ENCODE data around the gene TTC34.

Gene TTC34

DNA sequence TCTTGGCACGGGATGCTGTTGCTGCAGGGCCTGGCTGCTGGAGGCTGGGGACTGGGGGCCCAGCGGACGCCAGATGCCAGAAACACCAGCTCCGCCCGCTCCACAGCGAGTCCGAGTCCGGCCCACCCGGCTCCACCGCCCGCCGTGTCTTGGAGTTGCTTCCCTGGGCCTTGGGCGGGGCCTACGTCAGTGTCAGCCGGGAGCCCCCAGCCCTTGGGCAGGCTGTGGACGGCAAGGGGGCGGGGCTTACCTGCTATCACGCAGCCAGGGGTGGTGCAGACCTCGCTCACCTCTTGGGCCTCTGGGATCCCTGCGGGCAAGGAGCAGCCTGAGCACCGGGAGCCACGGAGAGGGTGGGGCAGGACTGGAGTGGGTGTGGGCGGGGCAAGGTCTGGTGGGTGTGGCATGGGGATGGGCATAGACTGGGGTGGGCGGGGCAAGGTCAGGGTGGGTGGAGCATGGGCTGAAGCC lies 190.4 kb downstream of the TTC34 start:
- FAIRE-seq (no peak), DNase-seq (ENCODE audit: insufficient read length) (no peak)
- TF ChIP-seq TAF1 (IDR thresholded peaks at IDR 0.05; ENCODE audit: borderline replicate concordance, low read depth, low read length) (no peak), POLR2A (IDR thresholded peaks at IDR 0.05; ENCODE audit: low read depth, low read length) (no peak), POLR2AphosphoS5 (IDR thresholded peaks at IDR 0.05; ENCODE audit: low read depth, low read length) (no peak)

DNA sequence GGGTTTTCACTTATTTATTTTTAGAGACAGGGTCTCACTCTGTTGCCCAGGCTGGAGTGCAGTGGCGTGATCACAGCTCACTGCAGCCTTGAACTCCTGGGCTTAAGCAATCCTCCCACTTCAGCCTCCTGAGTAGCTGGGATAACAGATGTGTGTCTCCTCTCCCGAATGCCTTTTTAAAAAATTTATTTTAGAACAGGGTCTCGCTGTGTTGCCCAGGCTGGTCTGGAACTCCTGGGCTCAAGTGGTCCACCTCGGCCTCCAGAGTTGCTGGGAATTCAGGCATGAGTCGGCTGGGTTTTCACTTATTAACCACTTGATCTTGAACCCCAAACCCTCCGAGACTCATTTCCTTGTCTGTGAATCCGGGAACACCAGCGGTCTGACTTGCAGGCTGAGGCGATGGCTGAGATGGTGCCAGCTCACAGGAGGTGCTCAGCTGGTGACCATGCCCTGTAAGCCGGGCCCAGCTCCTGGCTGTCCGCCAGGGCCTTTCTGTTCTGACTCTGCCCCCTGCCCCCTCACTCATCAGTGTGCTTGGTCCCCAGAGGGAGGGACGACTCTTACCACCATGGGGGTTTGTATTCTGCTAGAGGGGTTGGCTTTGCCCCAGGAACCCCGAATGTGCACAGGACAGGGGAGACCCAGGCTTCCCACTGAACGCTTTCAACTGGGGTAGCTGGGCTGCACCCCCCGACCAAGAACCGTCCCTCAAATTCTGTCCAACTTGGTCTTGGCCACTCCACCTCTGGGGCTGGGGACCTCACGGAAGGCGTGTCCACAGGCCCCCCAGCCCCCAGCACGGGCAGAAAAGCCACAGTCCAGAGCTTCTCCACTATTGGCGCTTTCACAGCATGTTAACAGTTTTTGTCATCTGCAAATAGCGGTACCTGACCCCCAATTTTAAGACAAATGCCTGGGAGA lies 191.2 kb downstream of the TTC34 start:
- no peak for DNase-seq (ENCODE audit: insufficient read length)
- TF ChIP-seq POLR2A (IDR thresholded peaks at IDR 0.05; ENCODE audit: low read depth, low read length), result no peak
- no peak for TF ChIP-seq POLR2AphosphoS5 (IDR thresholded peaks at IDR 0.05; ENCODE audit: low read depth, low read length)
- TF ChIP-seq TAF1 (IDR thresholded peaks at IDR 0.05; ENCODE audit: borderline replicate concordance, low read depth, low read length), result no peak
- no peak for FAIRE-seq

DNA sequence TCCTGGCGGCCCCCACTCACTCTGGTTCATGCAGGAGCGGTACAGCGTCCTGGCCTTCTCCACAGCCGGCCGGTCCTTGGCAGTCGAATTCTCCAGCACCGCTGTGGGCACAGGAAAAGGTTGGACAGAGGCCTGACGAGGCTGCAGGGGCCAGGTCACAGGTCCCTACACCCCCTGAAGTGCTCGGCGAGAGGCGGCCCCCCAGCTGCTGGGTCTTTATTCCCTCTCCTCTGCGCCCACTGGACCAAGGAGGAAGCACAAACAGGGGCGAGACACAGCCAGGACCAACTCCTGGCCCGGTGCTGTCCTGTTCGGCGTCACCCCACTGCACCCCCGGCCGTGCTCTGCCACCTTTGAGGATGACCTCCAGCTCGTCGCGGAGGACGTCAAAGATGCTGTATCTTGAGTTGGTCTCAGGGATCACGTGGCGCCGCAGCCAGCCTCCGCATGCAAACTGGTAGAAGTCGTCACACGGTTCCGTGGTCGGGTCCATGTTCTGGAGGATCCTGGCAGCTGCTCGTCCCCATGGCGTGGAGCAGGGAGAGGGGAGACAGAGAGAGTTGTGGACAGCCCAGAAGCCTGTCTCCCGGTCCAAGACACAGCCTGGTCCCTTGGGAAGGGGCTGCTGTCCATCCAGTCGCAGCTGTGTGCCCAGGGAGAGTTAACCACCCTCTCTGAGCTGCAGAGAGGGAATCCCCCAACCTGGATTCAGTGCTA lies 192.0 kb downstream of the TTC34 start:
- DNase-seq (ENCODE audit: insufficient read length), result no peak
- TF ChIP-seq TAF1 (IDR thresholded peaks at IDR 0.05; ENCODE audit: borderline replicate concordance, low read depth, low read length) (no peak), POLR2A (IDR thresholded peaks at IDR 0.05; ENCODE audit: low read depth, low read length) (no peak), POLR2AphosphoS5 (IDR thresholded peaks at IDR 0.05; ENCODE audit: low read depth, low read length) (no peak)
- no peak for FAIRE-seq

DNA sequence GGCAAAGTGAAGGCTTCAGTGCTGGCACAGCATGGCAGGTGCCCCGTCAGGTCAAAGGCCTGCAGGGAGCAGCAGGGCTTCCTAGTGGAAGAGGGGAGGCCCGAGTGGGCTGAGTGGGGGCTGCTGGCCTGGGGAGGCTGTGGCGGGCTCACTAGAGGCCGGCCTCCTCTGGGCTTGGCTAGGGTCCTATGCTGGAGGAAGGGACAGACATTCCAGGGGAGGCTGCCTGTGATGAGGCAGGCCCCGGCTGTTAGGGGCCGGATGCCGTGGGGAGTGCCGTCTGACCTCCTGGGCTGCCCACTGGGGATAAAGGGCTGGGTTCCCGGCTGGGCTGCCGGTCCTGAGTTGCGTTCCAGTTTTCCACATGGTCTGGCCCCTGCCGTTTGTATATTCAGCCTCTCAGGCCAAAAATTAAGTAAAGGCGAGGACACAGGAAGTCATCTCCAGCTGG lies 193.8 kb downstream of the TTC34 start:
- no peak for DNase-seq (ENCODE audit: insufficient read length)
- TF ChIP-seq POLR2AphosphoS5 (IDR thresholded peaks at IDR 0.05; ENCODE audit: low read depth, low read length), result no peak
- no peak for FAIRE-seq

DNA sequence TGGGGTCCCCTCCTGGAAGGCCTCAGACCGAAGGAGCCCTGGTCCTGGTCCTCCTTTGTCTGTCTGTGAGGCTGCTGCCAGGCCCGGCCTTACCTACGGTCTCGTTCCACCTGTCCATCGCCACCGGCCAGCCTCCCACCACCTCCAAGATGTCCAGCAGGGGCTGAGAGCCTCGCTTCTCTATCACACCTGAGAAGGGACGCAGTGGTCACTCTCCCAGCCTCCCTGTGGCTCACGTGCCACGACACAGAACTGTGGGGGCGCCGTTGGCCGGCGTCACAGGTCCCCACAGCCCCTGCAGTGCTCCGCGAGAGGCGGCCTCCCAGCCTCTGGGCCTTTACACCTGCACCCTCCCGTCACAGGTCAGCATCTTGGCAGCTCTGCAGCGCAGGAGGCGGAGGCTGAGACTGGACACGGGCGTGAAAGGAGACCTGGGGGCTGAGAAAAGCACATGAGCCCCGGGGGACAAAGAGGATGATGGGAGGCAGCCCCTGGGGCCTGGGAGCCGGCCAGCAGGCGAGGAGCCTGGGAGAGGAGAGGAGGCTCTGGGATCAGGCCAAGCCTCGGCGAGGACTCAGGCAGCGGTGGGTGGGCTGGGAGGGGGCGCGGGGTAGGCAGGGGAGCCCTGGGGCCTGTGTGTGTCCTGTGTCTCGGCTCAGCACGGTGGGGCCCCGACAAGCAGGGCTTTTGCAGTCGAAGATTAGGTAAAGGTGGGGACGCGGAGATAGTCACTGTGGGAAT lies 194.4 kb downstream of the TTC34 start:
- FAIRE-seq (no peak), DNase-seq (ENCODE audit: insufficient read length) (no peak)
- TF ChIP-seq POLR2AphosphoS5 (IDR thresholded peaks at IDR 0.05; ENCODE audit: low read depth, low read length) (no peak), POLR2A (IDR thresholded peaks at IDR 0.05; ENCODE audit: low read depth, low read length) (no peak), TAF1 (IDR thresholded peaks at IDR 0.05; ENCODE audit: borderline replicate concordance, low read depth, low read length) (no peak)

DNA sequence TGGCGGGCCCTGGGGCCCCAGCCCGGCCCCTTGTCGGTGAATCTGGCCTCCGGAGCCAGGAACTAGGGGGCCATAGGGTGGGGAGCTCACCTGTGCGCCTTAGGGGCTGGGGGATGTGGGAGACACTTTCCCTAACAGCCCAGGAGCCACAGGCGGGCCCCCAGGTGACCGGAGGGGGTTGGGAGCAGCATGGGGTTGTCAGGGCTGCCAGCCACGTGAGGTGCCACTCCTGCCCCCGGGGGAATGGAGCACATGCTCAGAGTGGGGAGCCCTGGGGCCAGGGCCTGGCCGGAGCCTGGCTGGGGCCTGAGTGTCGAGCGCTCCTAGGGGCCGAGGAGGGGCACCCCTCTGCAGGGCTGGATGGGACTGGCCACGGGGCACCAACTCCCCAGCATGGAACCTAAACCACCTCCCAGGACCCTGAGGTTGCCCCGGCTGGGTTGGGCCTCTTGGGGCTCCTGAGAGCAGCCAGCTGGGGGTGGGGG lies 195.1 kb downstream of the TTC34 start:
- DNase-seq (ENCODE audit: insufficient read length) (no peak), FAIRE-seq (no peak)
- no peak for TF ChIP-seq TAF1 (IDR thresholded peaks at IDR 0.05; ENCODE audit: borderline replicate concordance, low read depth, low read length)
- no peak for TF ChIP-seq POLR2A (IDR thresholded peaks at IDR 0.05; ENCODE audit: low read depth, low read length)
- no peak for TF ChIP-seq POLR2AphosphoS5 (IDR thresholded peaks at IDR 0.05; ENCODE audit: low read depth, low read length)

DNA sequence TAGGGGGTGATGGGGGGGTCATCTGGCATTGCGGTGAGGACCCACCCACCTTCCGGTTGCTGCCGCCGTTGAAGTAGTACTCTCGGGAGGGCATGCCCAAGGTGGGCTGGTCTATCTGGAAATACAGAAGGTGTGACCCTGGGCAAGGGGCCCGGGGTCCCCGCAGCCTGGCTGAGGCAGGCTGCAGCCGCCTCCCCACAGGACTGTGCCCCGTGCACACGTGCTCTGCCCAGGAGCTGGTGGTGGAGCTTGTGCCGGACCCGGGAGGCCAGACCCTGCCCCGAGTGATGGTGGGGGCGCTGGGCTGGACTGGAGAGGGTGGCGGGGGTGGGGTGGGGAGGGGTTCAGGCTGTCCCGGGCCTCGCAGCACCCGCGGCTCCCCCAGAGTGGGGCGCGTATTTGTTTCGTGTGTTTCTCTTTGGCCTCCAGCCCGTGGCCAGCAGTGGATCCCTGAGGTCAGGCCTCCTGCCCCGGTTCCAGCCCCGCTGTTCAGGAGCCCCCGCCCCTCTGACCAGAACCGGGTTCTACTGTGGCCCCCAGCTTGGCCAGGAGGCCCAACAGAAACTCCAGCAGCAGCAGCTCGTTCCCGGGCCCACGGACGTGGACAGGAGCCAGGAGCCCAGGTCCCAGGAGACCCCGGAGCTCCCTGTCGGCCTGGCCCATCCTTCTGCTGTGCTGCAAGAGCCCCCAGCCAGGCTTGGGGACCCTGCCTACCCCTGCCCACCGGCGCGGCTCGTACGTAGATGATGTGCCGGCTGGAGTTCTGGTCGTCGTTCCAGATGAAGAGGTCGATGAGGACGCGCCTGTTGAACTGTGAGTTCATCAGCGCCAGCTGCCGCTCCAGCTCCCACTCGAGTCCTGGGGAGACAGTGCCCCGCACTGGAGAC lies 195.7 kb downstream of the TTC34 start:
- TF ChIP-seq POLR2AphosphoS5 (IDR thresholded peaks at IDR 0.05; ENCODE audit: low read depth, low read length), result no peak
- TF ChIP-seq POLR2A (IDR thresholded peaks at IDR 0.05; ENCODE audit: low read depth, low read length), result no peak
- TF ChIP-seq TAF1 (IDR thresholded peaks at IDR 0.05; ENCODE audit: borderline replicate concordance, low read depth, low read length), result no peak
- no peak for DNase-seq (ENCODE audit: insufficient read length)
- FAIRE-seq, result no peak

DNA sequence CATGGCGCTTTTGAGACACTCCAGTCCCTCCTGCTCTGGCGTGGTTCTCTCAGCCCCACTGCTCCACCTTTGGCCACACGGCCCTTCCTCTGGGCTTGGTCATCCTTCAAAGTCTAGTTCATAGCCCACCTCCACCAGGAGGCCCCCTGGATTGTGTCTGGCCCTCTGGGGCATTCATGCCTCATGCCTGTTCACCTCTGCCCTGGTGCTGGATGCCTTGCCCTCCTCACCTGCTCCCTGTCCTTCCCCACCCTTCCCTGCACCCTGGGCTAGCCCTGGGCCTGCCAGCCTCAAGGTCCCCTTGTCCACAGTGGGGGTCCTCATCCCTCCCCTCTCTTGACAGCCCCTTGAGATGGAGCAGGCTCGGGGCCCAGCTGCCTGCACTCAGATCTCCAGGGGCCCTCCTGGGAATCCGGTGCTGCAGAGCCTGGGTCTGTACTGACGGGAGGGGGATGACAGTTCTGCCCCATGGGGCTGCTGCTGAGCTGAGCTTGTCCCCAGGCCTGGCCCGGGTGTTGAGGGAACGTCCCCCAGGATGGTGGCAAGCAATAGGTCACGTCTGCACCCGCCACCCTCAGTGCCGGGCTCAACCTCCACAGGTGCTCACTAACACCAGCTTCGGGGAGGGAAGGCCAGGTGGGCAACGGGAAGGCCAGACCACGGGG lies 196.5 kb downstream of the TTC34 start:
- FAIRE-seq, result no peak
- TF ChIP-seq POLR2AphosphoS5 (IDR thresholded peaks at IDR 0.05; ENCODE audit: low read depth, low read length), result no peak
- no peak for TF ChIP-seq TAF1 (IDR thresholded peaks at IDR 0.05; ENCODE audit: borderline replicate concordance, low read depth, low read length)
- TF ChIP-seq POLR2A (IDR thresholded peaks at IDR 0.05; ENCODE audit: low read depth, low read length), result no peak
- DNase-seq (ENCODE audit: insufficient read length), result no peak

DNA sequence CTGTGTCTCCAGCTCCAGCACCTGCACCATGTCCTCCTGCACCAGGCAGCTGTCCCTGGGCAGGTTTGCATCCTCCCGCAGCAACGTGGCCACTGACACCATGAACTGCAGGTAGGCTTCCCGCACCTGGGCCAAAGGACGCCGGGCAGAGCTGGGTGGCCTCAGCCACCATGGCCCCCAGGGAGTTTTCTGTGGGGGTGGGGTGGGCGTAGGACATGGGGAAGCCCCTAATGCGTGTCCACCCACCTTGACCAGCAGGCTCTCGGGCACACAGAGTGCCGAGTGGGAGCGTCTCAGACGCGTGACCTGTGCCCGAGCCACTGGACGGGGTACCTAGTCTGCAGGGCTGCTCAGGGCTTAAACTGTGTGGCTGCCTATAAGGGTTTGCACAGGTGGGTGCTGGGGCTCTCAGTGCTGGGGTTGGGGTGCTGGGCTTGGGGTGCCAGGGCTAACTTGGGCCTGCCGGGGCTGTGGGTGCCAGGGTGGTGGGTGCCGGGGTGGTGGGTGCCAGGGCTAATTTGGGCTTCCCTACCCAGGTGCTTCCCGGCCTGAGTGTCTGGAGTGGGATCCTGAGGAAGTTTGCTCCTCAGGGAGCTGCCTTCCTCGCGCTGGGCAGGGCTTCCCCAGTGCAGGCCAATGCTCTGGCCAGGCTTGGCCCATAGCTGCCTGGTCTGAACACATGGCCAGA lies 197.2 kb downstream of the TTC34 start:
- TF ChIP-seq TAF1 (IDR thresholded peaks at IDR 0.05; ENCODE audit: borderline replicate concordance, low read depth, low read length) (no peak), POLR2A (IDR thresholded peaks at IDR 0.05; ENCODE audit: low read depth, low read length) (no peak), POLR2AphosphoS5 (IDR thresholded peaks at IDR 0.05; ENCODE audit: low read depth, low read length) (no peak)
- FAIRE-seq, result no peak
- DNase-seq (ENCODE audit: insufficient read length), result no peak

Measured in GM12892 (cell line).